GM19240 (cell line): ENCODE measurements around the gene PIP4K2B.
"Not testable (repeated sequence)": the region's sequence is repeated elsewhere in the genome, so short reads cannot be mapped to it uniquely, and the experiment has no call there.

Experiments
- DNase-seq: peaks from one replicate; pipeline ENCODE4 v3.0.0; 2011; ENCODE audit warnings: low spot score; ENCODE audit not compliant: insufficient read length

Gene PIP4K2B

GRCh38 chr17:38799501-38800236 lies at the start of gene PIP4K2B:
TSS of gene PIP4K2B (minus strand) at chr17:38799556. CDS start at chr17:38799424, 132 bp downstream.
- peak; percentile 93 for DNase-seq

- no peak for DNase-seq
Observed at GRCh38 chr17:38848557-38848891, 49.2 kb upstream of the PIP4K2B start.

GRCh38 chr17:38844261-38844757 lies 45.0 kb upstream of the PIP4K2B start:
- no peak for DNase-seq

GRCh38 chr17:38825762-38826247 lies 26.4 kb upstream of the PIP4K2B start:
- no peak for DNase-seq

- DNase-seq = peak; percentile 85
Observed at GRCh38 chr17:38824899-38825761, 25.8 kb upstream of the PIP4K2B start, which contains the start of gene CWC25. TSS of gene CWC25 (minus strand) at chr17:38825321. CDS start at chr17:38825183, 138 bp downstream.

GRCh38 chr17:38815576-38816193 lies 16.3 kb upstream of the PIP4K2B start:
- no peak for DNase-seq

GRCh38 chr17:38809828-38810227 lies 10.5 kb upstream of the PIP4K2B start:
- no peak for DNase-seq

GRCh38 chr17:38800237-38800760 lies 943 bp upstream of the PIP4K2B start:
- no peak for DNase-seq

- DNase-seq = peak; percentile 61
Observed at GRCh38 chr17:38798614-38799500, 499 bp downstream of the PIP4K2B start.

GRCh38 chr17:38797828-38798227 lies 1.5 kb downstream of the PIP4K2B start:
- no peak for DNase-seq

- no peak for DNase-seq
Observed at GRCh38 chr17:38797158-38797490, 2.2 kb downstream of the PIP4K2B start.

- no peak for DNase-seq
Observed at GRCh38 chr17:38796451-38797157, 2.8 kb downstream of the PIP4K2B start.

- no peak for DNase-seq
Observed at GRCh38 chr17:38794221-38794620, 5.1 kb downstream of the PIP4K2B start.

GRCh38 chr17:38791162-38791561 lies 8.2 kb downstream of the PIP4K2B start:
- DNase-seq = no peak

- DNase-seq = not testable (repeated sequence)
Observed at GRCh38 chr17:38790148-38790707, 9.1 kb downstream of the PIP4K2B start.

GRCh38 chr17:38789185-38789584 lies 10.2 kb downstream of the PIP4K2B start:
- DNase-seq = no peak

GRCh38 chr17:38787999-38788398 lies 11.4 kb downstream of the PIP4K2B start:
- DNase-seq = not testable (repeated sequence)

- no peak for DNase-seq
Observed at GRCh38 chr17:38786372-38786771, 13.0 kb downstream of the PIP4K2B start.

- no peak for DNase-seq
Observed at GRCh38 chr17:38783227-38783626, 16.1 kb downstream of the PIP4K2B start.
